Liver (tissue), 9 donors: Measurements from ENCODE around the gene FRAT1. TPM values are rescaled to one million over a fixed set of nuclear protein-coding genes. Genes with fewer than 3 reads are reported as not detected.
"Not testable (repeated sequence)": the region's sequence is repeated elsewhere in the genome, so short reads cannot be mapped to it uniquely, and the experiment has no call there.

Experiments used
- DNase-seq: peaks from one replicate; pipeline ENCODE4 v3.0.0-alpha.2; 2017; ENCODE audit warnings: low spot score
- H3K27ac ChIP-seq, 2 donors: one replicate each; pipeline ENCODE4 v1.7.0; 2013; ENCODE audit warnings: inconsistent platforms in 2 of 2, low read length in 2 of 2, control low read depth in 1 of 2, low read depth in 1 of 2, mild to moderate bottlenecking in 1 of 2
- H3K27me3 ChIP-seq, 4 donors: one replicate each; pipeline versions ENCODE4 v1.6.1 to v1.7.0; 2013; ENCODE audit warnings: low read length in 3 of 4, inconsistent platforms in 1 of 4, mild to moderate bottlenecking in 1 of 4, moderate library complexity in 1 of 4; ENCODE audit not compliant: control insufficient read depth in 4 of 4, insufficient read depth in 4 of 4
- H3K36me3 ChIP-seq, 4 donors: one replicate each; pipeline versions ENCODE4 v1.6.1 to v1.7.0; 2013; ENCODE audit warnings: low read length in 3 of 4, mild to moderate bottlenecking in 3 of 4, low read depth in 1 of 4, moderate library complexity in 1 of 4; ENCODE audit not compliant: control insufficient read depth in 4 of 4, insufficient read depth in 3 of 4
- H3K4me1 ChIP-seq, 4 donors: one replicate each; pipeline versions ENCODE4 v1.6.1 to v1.7.0; 2013; ENCODE audit warnings: low read length in 3 of 4, mild to moderate bottlenecking in 3 of 4, moderate library complexity in 1 of 4; ENCODE audit not compliant: control insufficient read depth in 4 of 4, insufficient read depth in 4 of 4
- H3K4me3 ChIP-seq, 3 donors: one replicate each; pipeline versions ENCODE4 v1.6.1 to v1.7.0; 2013; ENCODE audit warnings: low read length in 3 of 3, control low read depth in 1 of 3, low read depth in 1 of 3, mild to moderate bottlenecking in 1 of 3
- H3K9ac ChIP-seq, 2 donors: one replicate each; pipeline ENCODE4 v1.7.0; 2013; ENCODE audit warnings: low read length in 2 of 2, mild to moderate bottlenecking in 2 of 2, moderate library complexity in 2 of 2, control low read depth in 1 of 2, low read depth in 1 of 2
- H3K9me3 ChIP-seq, 4 donors: one replicate each; pipeline versions ENCODE4 v1.6.1 to v1.7.0; 2013; ENCODE audit warnings: low read length in 3 of 4; ENCODE audit not compliant: control insufficient read depth in 4 of 4
- ATF3 ChIP-seq: IDR thresholded peaks from 2 replicates; pipeline ENCODE4 v1.6.1; 2016; ENCODE audit warnings: antibody characterized with exemption
- CTCF ChIP-seq: fragments of 150-350 bp; IDR thresholded peaks from 2 replicates; pipeline ENCODE4 v1.5.1; 2017; ENCODE audit warnings: improper control_type of control experiment, low read depth, low read length; ENCODE audit not compliant: missing input control
- EGR1 ChIP-seq, 2 donors: IDR thresholded peaks; 2 replicates each; pipeline ENCODE4 v1.6.1; 2016 to 2018; ENCODE audit warnings: antibody characterized with exemption in 2 of 2, low read depth in 2 of 2
- FOXA1 ChIP-seq: IDR thresholded peaks from 2 replicates; pipeline ENCODE4 v1.6.1; 2016; ENCODE audit warnings: antibody characterized with exemption
- FOXA2 ChIP-seq: IDR thresholded peaks from 2 replicates; pipeline ENCODE4 v1.6.1; 2016; ENCODE audit warnings: antibody characterized with exemption
- GABPA ChIP-seq, 2 donors: IDR thresholded peaks in 1 of 2; conservative IDR thresholded peaks in 1 of 2; 2 replicates each; pipeline ENCODE4 v1.6.1; 2016; ENCODE audit warnings: antibody characterized with exemption in 2 of 2, mild to moderate bottlenecking in 1 of 2, moderate library complexity in 1 of 2
- HNF4A ChIP-seq, 2 donors: conservative IDR thresholded peaks; 2 replicates each; pipeline ENCODE4 v1.6.1; 2016; ENCODE audit warnings: antibody characterized with exemption in 2 of 2, mild to moderate bottlenecking in 2 of 2
- HNF4G ChIP-seq: IDR thresholded peaks from 2 replicates; pipeline ENCODE4 v1.6.1; 2016; ENCODE audit warnings: antibody characterized with exemption
- JUND ChIP-seq, 2 donors: IDR thresholded peaks; 2 replicates each; pipeline ENCODE4 v1.6.1; 2016; ENCODE audit warnings: antibody characterized with exemption in 2 of 2
- MAX ChIP-seq: IDR thresholded peaks from 2 replicates; pipeline ENCODE4 v1.6.1; 2016; ENCODE audit warnings: antibody characterized with exemption
- REST ChIP-seq: IDR thresholded peaks from 2 replicates; pipeline ENCODE4 v1.6.1; 2016; ENCODE audit warnings: antibody characterized with exemption, mild to moderate bottlenecking
- TAF1 ChIP-seq: conservative IDR thresholded peaks from 2 replicates; pipeline ENCODE4 v1.6.1; 2016; ENCODE audit warnings: antibody characterized with exemption, mild to moderate bottlenecking
- YY1 ChIP-seq: IDR thresholded peaks from 2 replicates; pipeline ENCODE4 v1.6.1; 2016; ENCODE audit warnings: antibody characterized with exemption, mild to moderate bottlenecking
- WGBS: extraction: QIAGEN DNeasy Blood & Tissue Kit; methylation state at CpG from one replicate; pipeline ENCODE4 v1.1.7; 2013; 5-methylcytosine and 5-hydroxymethylcytosine counted together
- polyA plus RNA-seq, 2 donors: library from polyadenylated mRNA; stranded (reverse) in 1 of 2; unstranded in 1 of 2; fragments of 200-250 nt in 1 of 2; fragments of >200 nt in 1 of 2; fragmentation: Nextera tagmentation in 1 of 2; extraction: Ambion mirVana in 1 of 2; gene quantifications; one replicate each; pipeline versions ENCODE4 v1.2.1 to v1.2.3, GENCODE V29; 2013 to 2015
- total RNA-seq, 2 donors: library from RNA; depleted of rRNA; stranded (reverse); fragments of >200 nt; gene quantifications; one replicate each; pipeline ENCODE4 v1.2.3, GENCODE V29; 2014
- donor health status: healthy.
- donor health status: healthy.
- donor health status: healthy.
- donor health status: healthy.
- donor health status: healthy.

FRAT1 gene
- total and polyA plus RNA-seq, 4 donors: 4.3 to 7.4 (median 5.2) TPM

- Histone ChIP-seq H3K27me3 (no peaks in the 10 kb centered on the region), H3K9ac (no peak overlapping the region), H3K9me3 (no peaks in the 10 kb centered on the region), H3K4me1 (peaks cover 2 to 21% (median 10%) of the 10 kb centered on the region in 4 donors), H3K27ac (no peak overlapping the region), H3K4me3 (no peak overlapping the region), H3K36me3 (no peaks in the 10 kb centered on the region)
- WGBS: 94% methylated on average over 3 of the region's 3 CpGs
- TF ChIP-seq EGR1 (IDR thresholded peaks at IDR 0.05; ENCODE audit: low read depth in 2 of 2): no peak
- TF ChIP-seq REST: no peak
- DNase-seq: no peak
Observed at GRCh38 chr10:97280783-97281182, 38.3 kb upstream of the FRAT1 start.

GRCh38 chr10:97290076-97290475 is 29.0 kb upstream of the FRAT1 start:
- not testable (repeated sequence) for H3K9ac ChIP-seq, H3K27ac ChIP-seq, H3K9me3 ChIP-seq, H3K4me3 ChIP-seq, H3K27me3 ChIP-seq, DNase-seq, H3K36me3 ChIP-seq
- H3K4me1 ChIP-seq: peaks cover 0 to 28% (median 15%) of the 10 kb centered on the region in 4 donors
- WGBS: 96% methylated on average over 13 of the region's 13 CpGs

- H3K27ac ChIP-seq, H3K36me3 ChIP-seq, H3K27me3 ChIP-seq, H3K9ac ChIP-seq, H3K9me3 ChIP-seq, DNase-seq, H3K4me3 ChIP-seq: not testable (repeated sequence)
- 95% methylated on average over 17 of the region's 17 CpGs for WGBS
- peaks cover 0 to 28% (median 15%) of the 10 kb centered on the region in 4 donors for H3K4me1 ChIP-seq
Observed at GRCh38 chr10:97290576-97291356, 28.3 kb upstream of the FRAT1 start.

GRCh38 chr10:97291357-97292096 is 27.5 kb upstream of the FRAT1 start:
- Histone ChIP-seq H3K4me3 (peak overlapping the region; percentile 79 to 90 (median 82)), H3K4me1 (peaks cover 0 to 28% (median 15%) of the 10 kb centered on the region in 4 donors), H3K36me3 (no peaks in the 10 kb centered on the region), H3K9me3 (no peaks in the 10 kb centered on the region), H3K27ac (peak overlapping the region; percentile 85 to 93), H3K9ac (peak overlapping the region; percentile 77 to 91), H3K27me3 (no peaks in the 10 kb centered on the region)
- TF ChIP-seq GABPA (IDR thresholded peaks at IDR 0.05 in 1 of 2, conservative IDR thresholded peaks at IDR 0.05 in 1 of 2) (no peak), EGR1 (IDR thresholded peaks at IDR 0.05; ENCODE audit: low read depth in 2 of 2) (no peak), FOXA1 (no peak), MAX (no peak), FOXA2 (no peak), HNF4G (no peak), JUND (IDR thresholded peaks at IDR 0.05) (no peak), ATF3 (no peak), CTCF (no peak), YY1 (no peak), TAF1 (no peak), HNF4A (conservative IDR thresholded peaks at IDR 0.05) (no peak)
- no peak for DNase-seq
- 50% methylated on average over 25 of the region's 25 CpGs for WGBS
